GM23338 (cell line): ENCODE data around the gene KAZN.

Source experiments
- CREB1 ChIP-seq: fragments of 250-450 bp; sonication (Bioruptor Pico); IDR thresholded peaks from 2 replicates; pipeline ENCODE4 v1.5.0; 2020; ENCODE audit warnings: low read depth, mild to moderate bottlenecking, moderate library complexity
- EZH2 ChIP-seq: fragments of 200-600 bp; sonication (generic); IDR thresholded peaks from one replicate; pipeline ENCODE4 v1.8.0; 2017; ENCODE audit warnings: antibody characterized with exemption, mild to moderate bottlenecking, low read depth; ENCODE audit not compliant: unreplicated experiment
- EZH2phosphoT487 ChIP-seq: fragments of 200-600 bp; sonication (generic); IDR thresholded peaks from one replicate; pipeline ENCODE4 v1.8.1; 2018; ENCODE audit warnings: antibody characterized with exemption; ENCODE audit not compliant: unreplicated experiment
- JUNB ChIP-seq: IDR thresholded peaks from one replicate; pipeline ENCODE4 v1.6.1; 2016; ENCODE audit warnings: antibody characterized with exemption; ENCODE audit not compliant: unreplicated experiment
- NANOG ChIP-seq: IDR thresholded peaks from 2 replicates; pipeline ENCODE4 v1.6.1; 2016; ENCODE audit warnings: antibody characterized with exemption, borderline replicate concordance
- POLR2AphosphoS5 ChIP-seq: IDR thresholded peaks from 2 replicates; pipeline ENCODE4 v1.6.1; 2016; ENCODE audit warnings: antibody characterized with exemption, low read depth
- TF ChIP-seq, protein P1 (sequence below): IDR thresholded peaks from one replicate; pipeline ENCODE4 v1.6.1; 2018; ENCODE audit warnings: antibody characterized with exemption; ENCODE audit not compliant: unreplicated experiment
- TF ChIP-seq, protein P2 (sequence below), 2 experiments: fragments of 200-600 bp in 1 of 2; sonication (generic) in 1 of 2; conservative IDR thresholded peaks; 2 replicates each; pipeline versions ENCODE4 v1.5.1 to v1.6.1; 2016 to 2017; ENCODE audit warnings: antibody characterized with exemption in 2 of 2, low read depth in 2 of 2, mild to moderate bottlenecking in 2 of 2, moderate library complexity in 1 of 2

GRCh38 chr1:14623090-14623489 lies 24.6 kb downstream of the KAZN start:
- TF ChIP-seq, protein P1, sequence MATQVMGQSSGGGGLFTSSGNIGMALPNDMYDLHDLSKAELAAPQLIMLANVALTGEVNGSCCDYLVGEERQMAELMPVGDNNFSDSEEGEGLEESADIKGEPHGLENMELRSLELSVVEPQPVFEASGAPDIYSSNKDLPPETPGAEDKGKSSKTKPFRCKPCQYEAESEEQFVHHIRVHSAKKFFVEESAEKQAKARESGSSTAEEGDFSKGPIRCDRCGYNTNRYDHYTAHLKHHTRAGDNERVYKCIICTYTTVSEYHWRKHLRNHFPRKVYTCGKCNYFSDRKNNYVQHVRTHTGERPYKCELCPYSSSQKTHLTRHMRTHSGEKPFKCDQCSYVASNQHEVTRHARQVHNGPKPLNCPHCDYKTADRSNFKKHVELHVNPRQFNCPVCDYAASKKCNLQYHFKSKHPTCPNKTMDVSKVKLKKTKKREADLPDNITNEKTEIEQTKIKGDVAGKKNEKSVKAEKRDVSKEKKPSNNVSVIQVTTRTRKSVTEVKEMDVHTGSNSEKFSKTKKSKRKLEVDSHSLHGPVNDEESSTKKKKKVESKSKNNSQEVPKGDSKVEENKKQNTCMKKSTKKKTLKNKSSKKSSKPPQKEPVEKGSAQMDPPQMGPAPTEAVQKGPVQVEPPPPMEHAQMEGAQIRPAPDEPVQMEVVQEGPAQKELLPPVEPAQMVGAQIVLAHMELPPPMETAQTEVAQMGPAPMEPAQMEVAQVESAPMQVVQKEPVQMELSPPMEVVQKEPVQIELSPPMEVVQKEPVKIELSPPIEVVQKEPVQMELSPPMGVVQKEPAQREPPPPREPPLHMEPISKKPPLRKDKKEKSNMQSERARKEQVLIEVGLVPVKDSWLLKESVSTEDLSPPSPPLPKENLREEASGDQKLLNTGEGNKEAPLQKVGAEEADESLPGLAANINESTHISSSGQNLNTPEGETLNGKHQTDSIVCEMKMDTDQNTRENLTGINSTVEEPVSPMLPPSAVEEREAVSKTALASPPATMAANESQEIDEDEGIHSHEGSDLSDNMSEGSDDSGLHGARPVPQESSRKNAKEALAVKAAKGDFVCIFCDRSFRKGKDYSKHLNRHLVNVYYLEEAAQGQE: no peak
- TF ChIP-seq, protein P2, sequence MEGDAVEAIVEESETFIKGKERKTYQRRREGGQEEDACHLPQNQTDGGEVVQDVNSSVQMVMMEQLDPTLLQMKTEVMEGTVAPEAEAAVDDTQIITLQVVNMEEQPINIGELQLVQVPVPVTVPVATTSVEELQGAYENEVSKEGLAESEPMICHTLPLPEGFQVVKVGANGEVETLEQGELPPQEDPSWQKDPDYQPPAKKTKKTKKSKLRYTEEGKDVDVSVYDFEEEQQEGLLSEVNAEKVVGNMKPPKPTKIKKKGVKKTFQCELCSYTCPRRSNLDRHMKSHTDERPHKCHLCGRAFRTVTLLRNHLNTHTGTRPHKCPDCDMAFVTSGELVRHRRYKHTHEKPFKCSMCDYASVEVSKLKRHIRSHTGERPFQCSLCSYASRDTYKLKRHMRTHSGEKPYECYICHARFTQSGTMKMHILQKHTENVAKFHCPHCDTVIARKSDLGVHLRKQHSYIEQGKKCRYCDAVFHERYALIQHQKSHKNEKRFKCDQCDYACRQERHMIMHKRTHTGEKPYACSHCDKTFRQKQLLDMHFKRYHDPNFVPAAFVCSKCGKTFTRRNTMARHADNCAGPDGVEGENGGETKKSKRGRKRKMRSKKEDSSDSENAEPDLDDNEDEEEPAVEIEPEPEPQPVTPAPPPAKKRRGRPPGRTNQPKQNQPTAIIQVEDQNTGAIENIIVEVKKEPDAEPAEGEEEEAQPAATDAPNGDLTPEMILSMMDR (conservative IDR thresholded peaks at IDR 0.05; ENCODE audit: low read depth in 2 of 2): no peak
- TF ChIP-seq POLR2AphosphoS5: no peak
- TF ChIP-seq CREB1 (CRISPR knock-in tag): no peak
- no peak for TF ChIP-seq EZH2
- TF ChIP-seq EZH2phosphoT487: no peak
- no peak for TF ChIP-seq NANOG
- TF ChIP-seq JUNB: no peak
